Endodermal cell (in vitro differentiated cells): ENCODE results near the gene IDH3G. TPM values are rescaled to one million over a fixed set of nuclear protein-coding genes. Genes with fewer than 3 reads are reported as not detected.

Experiments used
- DNase-seq: peaks from one replicate; pipeline ENCODE4 v3.0.0-alpha.2; 2017
- H3K27ac ChIP-seq: 2 replicates; pipeline ENCODE4 v1.5.1; 2013; ENCODE audit warnings: mild to moderate bottlenecking, low read depth, low read length, moderate library complexity
- H3K27me3 ChIP-seq: 2 replicates; pipeline ENCODE4 v1.6.1; 2013; ENCODE audit warnings: mild to moderate bottlenecking, low read length, moderate library complexity; ENCODE audit not compliant: insufficient read depth, control insufficient read depth, poor library complexity, severe bottlenecking
- H3K36me3 ChIP-seq: 2 replicates; pipeline ENCODE4 v1.7.0; 2013; ENCODE audit warnings: mild to moderate bottlenecking, low read length, moderate library complexity; ENCODE audit not compliant: control insufficient read depth, insufficient read depth
- H3K4me1 ChIP-seq: one replicate; pipeline ENCODE4 v1.7.0; 2013; ENCODE audit warnings: low read length; ENCODE audit not compliant: control insufficient read depth, insufficient read depth
- H3K4me3 ChIP-seq: 2 replicates; pipeline ENCODE4 v1.5.1; 2013; ENCODE audit warnings: mild to moderate bottlenecking, low read length, moderate library complexity
- H3K9ac ChIP-seq: 2 replicates; pipeline ENCODE4 v1.6.1; 2013; ENCODE audit warnings: mild to moderate bottlenecking, low read length, moderate library complexity; ENCODE audit not compliant: poor library complexity, severe bottlenecking; ENCODE audit errors: extremely low read depth
- H3K9me3 ChIP-seq: 2 replicates; pipeline ENCODE4 v1.6.1; 2013; ENCODE audit warnings: mild to moderate bottlenecking, low read length, moderate library complexity; ENCODE audit not compliant: control insufficient read depth
- H3K27ac Mint-ChIP-seq: 2 replicates; pipeline ENCODE4 v1.8.0; 2020; ENCODE audit warnings: mixed read lengths
- H3K27me3 Mint-ChIP-seq: 2 replicates; pipeline ENCODE4 v1.8.0; 2021; ENCODE audit warnings: mild to moderate bottlenecking, mixed read lengths; ENCODE audit not compliant: insufficient read depth
- H3K36me3 Mint-ChIP-seq: 2 replicates; pipeline ENCODE4 v1.8.0; 2020; ENCODE audit warnings: low read depth, mixed read lengths
- H3K4me1 Mint-ChIP-seq: 2 replicates; pipeline ENCODE4 v1.8.0; 2020; ENCODE audit warnings: mixed read lengths
- H3K4me3 Mint-ChIP-seq: 2 replicates; pipeline ENCODE4 v1.8.0; 2020; ENCODE audit warnings: mild to moderate bottlenecking, moderate library complexity, mixed read lengths
- H3K9me3 Mint-ChIP-seq: 2 replicates; pipeline ENCODE4 v1.8.0; 2020; ENCODE audit warnings: mild to moderate bottlenecking, mixed read lengths
- CTCF ChIP-seq: fragments of 200-600 bp; sonication (generic); conservative IDR thresholded peaks from 2 replicates; pipeline ENCODE4 v1.5.0; 2021; ENCODE audit warnings: antibody characterized with exemption, mild to moderate bottlenecking
- WGBS, 2 experiments: methylation state at CpG; one replicate each; pipeline versions ENCODE4 v1.1.5 to v1.1.7; 2013; ENCODE audit warnings: missing lambda C conversion rate in 2 of 2, mixed read lengths in 1 of 2; ENCODE audit not compliant: insufficient coverage in 1 of 2, insufficient read length in 1 of 2; 5-methylcytosine and 5-hydroxymethylcytosine counted together
- total RNA-seq, 2 donors: library from RNA; stranded (reverse); fragmentation: NEBNext Ultra II Directional in 1 of 2; extraction: Animal tissue kit (Norgen Biotek cat#: 25700) in 1 of 2; gene quantifications; 2 replicates in 1 of 2; 3 replicates in 1 of 2; pipeline ENCODE4 v1.2.1, GENCODE V29; 2021

Gene IDH3G
- total RNA-seq, 2 donors from 2014 or later, result 39.5 to 45.0 TPM

- Mint-ChIP-seq H3K27me3 (no peaks in the 10 kb centered on the region), H3K4me1 (no peaks in the 10 kb centered on the region), H3K9me3 (peaks cover 41% of the 10 kb centered on the region), H3K36me3 (no peaks in the 10 kb centered on the region), H3K27ac (no peak overlapping the region), H3K4me3 (no peak overlapping the region)
- Histone ChIP-seq H3K4me3 (no peak overlapping the region), H3K9ac (no peak overlapping the region), H3K27me3 (no peaks in the 10 kb centered on the region), H3K4me1 (no peaks in the 10 kb centered on the region), H3K9me3 (no peaks in the 10 kb centered on the region), H3K27ac (no peak overlapping the region), H3K36me3 (no peaks in the 10 kb centered on the region)
- WGBS, 2 experiments, result 88 to 90% methylated on average over 2 to 17 of the region's 17 CpGs
- no peak for TF ChIP-seq CTCF
- no peak for DNase-seq
Measured at GRCh38 chrX:153778181-153778580, 16.0 kb downstream of the IDH3G start.

GRCh38 chrX:153777261-153778090, 16.7 kb downstream of the IDH3G start:
- Histone ChIP-seq H3K9ac (no peak overlapping the region), H3K27ac (no peak overlapping the region), H3K27me3 (no peaks in the 10 kb centered on the region), H3K9me3 (no peaks in the 10 kb centered on the region), H3K4me3 (no peak overlapping the region), H3K36me3 (no peaks in the 10 kb centered on the region), H3K4me1 (no peaks in the 10 kb centered on the region)
- Mint-ChIP-seq H3K9me3 (peaks cover 40% of the 10 kb centered on the region), H3K27me3 (no peaks in the 10 kb centered on the region), H3K27ac (no peak overlapping the region), H3K4me1 (no peaks in the 10 kb centered on the region), H3K36me3 (no peaks in the 10 kb centered on the region), H3K4me3 (no peak overlapping the region)
- DNase-seq, result no peak
- TF ChIP-seq CTCF, result no peak
- 95 to 96% methylated on average over 14 to 33 of the region's 34 CpGs for WGBS, 2 experiments

GRCh38 chrX:153776611-153777045, 17.5 kb downstream of the IDH3G start:
- no peaks in the 10 kb centered on the region for H3K9me3 ChIP-seq
- no peak for DNase-seq
- H3K27me3 ChIP-seq, result no peaks in the 10 kb centered on the region
- Mint-ChIP-seq H3K36me3 (no peaks in the 10 kb centered on the region), H3K27me3 (no peaks in the 10 kb centered on the region), H3K27ac (no peak overlapping the region), H3K9me3 (peaks cover 41% of the 10 kb centered on the region), H3K4me3 (no peak overlapping the region), H3K4me1 (no peaks in the 10 kb centered on the region)
- H3K36me3 ChIP-seq, result no peaks in the 10 kb centered on the region
- H3K4me1 ChIP-seq, result no peaks in the 10 kb centered on the region
- H3K9ac ChIP-seq, result no peak overlapping the region
- H3K4me3 ChIP-seq, result no peak overlapping the region
- H3K27ac ChIP-seq, result no peak overlapping the region
- WGBS, 2 experiments, result 98% methylated on average over 9 of the region's 22 CpGs; no CpG with 5 or more reads in 1 of the 2 experiments
- no peak for TF ChIP-seq CTCF
